ENCODE measurements around the gene TNFRSF8. TPM values are rescaled to one million over a fixed set of nuclear protein-coding genes. Genes with fewer than 3 reads are reported as not detected.

Gene TNFRSF8
- total and polyA plus RNA-seq, 9 of the 15 experiments (the other 6 are each of a cell fraction or from before 2014, with no cell fraction given) = 3.5 to 38.4 (median 17.1) TPM

DNA sequence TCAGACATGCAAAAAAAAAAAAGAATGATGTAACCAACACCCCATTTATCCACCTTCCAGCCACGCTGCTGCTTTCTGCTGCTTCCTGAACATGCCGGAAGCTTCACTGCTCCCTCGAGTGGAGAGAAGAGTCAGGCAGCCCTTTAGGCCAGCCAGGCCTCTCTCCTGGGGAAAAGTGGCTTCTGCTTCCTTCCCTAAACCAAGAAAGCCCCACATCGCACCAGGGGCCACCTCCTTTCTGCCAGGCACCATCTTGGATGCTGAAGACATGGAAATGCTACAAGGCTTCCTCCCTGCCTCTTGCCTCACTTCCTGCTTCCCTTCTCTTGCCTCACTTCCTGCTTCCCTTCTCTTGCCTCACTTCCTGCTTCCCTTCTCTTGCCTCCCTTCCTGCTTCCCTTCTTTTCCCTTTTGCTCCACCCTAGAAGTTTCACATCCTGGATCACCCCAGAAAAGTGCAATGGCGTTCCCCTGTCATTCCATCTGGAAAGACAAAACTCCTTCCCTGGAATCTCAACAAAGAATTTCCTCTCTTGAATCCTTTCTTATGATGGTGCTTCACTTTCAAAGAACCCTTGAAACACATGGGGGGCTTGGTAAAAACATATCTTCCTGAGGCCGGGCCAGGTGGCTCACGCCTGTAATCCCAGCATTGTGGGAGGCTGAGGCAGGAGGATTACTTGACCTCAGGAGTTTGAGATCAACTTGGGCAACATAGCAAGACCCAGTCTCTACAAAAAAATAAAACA, 18.7 kb downstream of the TNFRSF8 start (continued):
- TF ChIP-seq HDGF (IDR thresholded peaks at IDR 0.05) (peak; percentile 81; the same call in 1 of the 2 replicates), ELF1 (tag; IDR thresholded peaks at IDR 0.05) (peak; percentile 96), CEBPG (CRISPR knock-in tag; IDR thresholded peaks at IDR 0.05) (peak; percentile 98), CEBPG (tag; conservative IDR thresholded peaks at IDR 0.05 in 1 of 2, IDR thresholded peaks at IDR 0.05 in 1 of 2) (peak; percentile 68 to 87), NFRKB (IDR thresholded peaks at IDR 0.05; ENCODE audit: low read depth) (peak; percentile 93), HCFC1 (IDR thresholded peaks at IDR 0.05; ENCODE audit: low read depth, low read length) (peak; percentile 71), ZFX (CRISPR knock-in tag; IDR thresholded peaks at IDR 0.05) (peak; percentile 36; the same call in 1 of the 2 replicates), SUPT5H (IDR thresholded peaks at IDR 0.05) (peak; percentile 62), CHCHD3 (CRISPR knock-in tag; IDR thresholded peaks at IDR 0.05) (no peak), ZNF253 (CRISPR knock-in tag; conservative IDR thresholded peaks at IDR 0.05) (no peak), KAT2B (IDR thresholded peaks at IDR 0.05; ENCODE audit: low read depth, low read length) (no peak), ZNF175 (CRISPR knock-in tag; IDR thresholded peaks at IDR 0.05; ENCODE audit: low read depth) (peak; percentile 70; the same call in 1 of the 2 replicates), PPARD (CRISPR knock-in tag; IDR thresholded peaks at IDR 0.05) (no peak), POLR2A (conservative IDR thresholded peaks at IDR 0.05) (peak; percentile 70)
- TF ChIP-seq, protein P1, sequence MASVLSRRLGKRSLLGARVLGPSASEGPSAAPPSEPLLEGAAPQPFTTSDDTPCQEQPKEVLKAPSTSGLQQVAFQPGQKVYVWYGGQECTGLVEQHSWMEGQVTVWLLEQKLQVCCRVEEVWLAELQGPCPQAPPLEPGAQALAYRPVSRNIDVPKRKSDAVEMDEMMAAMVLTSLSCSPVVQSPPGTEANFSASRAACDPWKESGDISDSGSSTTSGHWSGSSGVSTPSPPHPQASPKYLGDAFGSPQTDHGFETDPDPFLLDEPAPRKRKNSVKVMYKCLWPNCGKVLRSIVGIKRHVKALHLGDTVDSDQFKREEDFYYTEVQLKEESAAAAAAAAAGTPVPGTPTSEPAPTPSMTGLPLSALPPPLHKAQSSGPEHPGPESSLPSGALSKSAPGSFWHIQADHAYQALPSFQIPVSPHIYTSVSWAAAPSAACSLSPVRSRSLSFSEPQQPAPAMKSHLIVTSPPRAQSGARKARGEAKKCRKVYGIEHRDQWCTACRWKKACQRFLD (CRISPR knock-in tag; IDR thresholded peaks at IDR 0.05) = 0 out of 2 replicates have a peak, but pooled peaks have one; percentile 32
- TF ChIP-seq, protein P2, sequence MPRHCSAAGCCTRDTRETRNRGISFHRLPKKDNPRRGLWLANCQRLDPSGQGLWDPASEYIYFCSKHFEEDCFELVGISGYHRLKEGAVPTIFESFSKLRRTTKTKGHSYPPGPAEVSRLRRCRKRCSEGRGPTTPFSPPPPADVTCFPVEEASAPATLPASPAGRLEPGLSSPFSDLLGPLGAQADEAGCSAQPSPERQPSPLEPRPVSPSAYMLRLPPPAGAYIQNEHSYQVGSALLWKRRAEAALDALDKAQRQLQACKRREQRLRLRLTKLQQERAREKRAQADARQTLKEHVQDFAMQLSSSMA (CRISPR knock-in tag; IDR thresholded peaks at IDR 0.05) = peak; percentile 86
